Vagina (tissue), 2 donors: ENCODE data around the gene ECHS1. TPM values are rescaled to one million over a fixed set of nuclear protein-coding genes. Genes with fewer than 3 reads are reported as not detected.

Experiments
- DNase-seq, 2 donors: peaks; one replicate each; pipeline ENCODE4 v3.0.0-alpha.2; 2017; ENCODE audit errors: extremely low spot score in 2 of 2
- H3K27ac ChIP-seq: fragments of 200-600 bp; sonication (generic); one replicate; pipeline ENCODE4 v1.5.1; 2019
- H3K27me3 ChIP-seq: fragments of 200-600 bp; sonication (generic); one replicate; pipeline ENCODE4 v1.5.1; 2019
- H3K36me3 ChIP-seq, 2 donors: fragments of 200-600 bp; sonication (generic); one replicate each; pipeline ENCODE4 v1.5.1; 2017 to 2019
- H3K4me1 ChIP-seq: fragments of 200-600 bp; sonication (generic); one replicate; pipeline ENCODE4 v1.5.1; 2019
- H3K4me3 ChIP-seq, 2 donors: fragments of 200-600 bp; sonication (generic); 1 replicate in 1 of 2; 2 replicates in 1 of 2; pipeline ENCODE4 v1.5.1; 2016 to 2019
- H3K9me3 ChIP-seq: fragments of 200-600 bp; sonication (generic); one replicate; pipeline ENCODE4 v1.5.1; 2019
- CTCF ChIP-seq, 3 experiments: fragments of 450-650 bp in 2 of 3; fragments of 200-600 bp in 1 of 3; sonication (generic) in 1 of 3; IDR thresholded peaks; one replicate each; pipeline ENCODE4 v1.5.1; 2017 to 2019; ENCODE audit warnings: antibody characterized with exemption in 3 of 3, mild to moderate bottlenecking in 2 of 3, moderate library complexity in 2 of 3
- POLR2A ChIP-seq, 2 donors: fragments of 450-650 bp; IDR thresholded peaks; one replicate each; pipeline ENCODE4 v1.6.1; 2017; ENCODE audit warnings: antibody characterized with exemption in 2 of 2, mild to moderate bottlenecking in 2 of 2, moderate library complexity in 2 of 2
- POLR2AphosphoS5 ChIP-seq, 2 donors: sonication (generic); formaldehyde crosslinking; IDR thresholded peaks; one replicate each; pipeline ENCODE4 v1.9.0; 2017; ENCODE audit warnings: antibody characterized with exemption in 2 of 2, mild to moderate bottlenecking in 2 of 2, low read depth in 1 of 2; ENCODE audit not compliant: insufficient read depth in 1 of 2
- intact Hi-C: fragments of 100-400 bp; cut with DNase I; formaldehyde crosslinking; loops from one replicate; pipeline ENCODE4 v1.15.1; 2023
- total RNA-seq: library from RNA; depleted of rRNA; stranded (reverse); fragments of >200 nt; gene quantifications from one replicate; pipeline ENCODE4 v1.2.3, GENCODE V29; 2016

Gene ECHS1
- total RNA-seq, 1 donor from 2014 or later = 45.4 TPM

- no peaks in the 10 kb centered on the region for H3K9me3 ChIP-seq
- DNase-seq = no peak
- H3K4me1 ChIP-seq = peaks cover 16% of the 10 kb centered on the region
- H3K27me3 ChIP-seq = no peaks in the 10 kb centered on the region
- TF ChIP-seq POLR2A (IDR thresholded peaks at IDR 0.05) (no peak), CTCF (IDR thresholded peaks at IDR 0.05) (no peak), POLR2AphosphoS5 (IDR thresholded peaks at IDR 0.05; ENCODE audit: insufficient read depth in 1 of 2, low read depth in 1 of 2) (no peak)
- H3K27ac ChIP-seq = no peak overlapping the region
- no peak overlapping the region for H3K4me3 ChIP-seq
- H3K36me3 ChIP-seq = peaks cover 0 to 27% of the 10 kb centered on the region in 2 donors
- intact Hi-C loops = no loop called here
Observed at GRCh38 chr10:133361227-133361626, 11.9 kb downstream of the ECHS1 start.

GRCh38 chr10:133359972-133360610 lies 13.1 kb downstream of the ECHS1 start:
- Histone ChIP-seq H3K27ac (no peak overlapping the region), H3K9me3 (no peaks in the 10 kb centered on the region), H3K36me3 (peaks cover 0 to 18% of the 10 kb centered on the region in 2 donors), H3K4me3 (no peak overlapping the region), H3K27me3 (no peaks in the 10 kb centered on the region), H3K4me1 (peaks cover 16% of the 10 kb centered on the region)
- no peak for TF ChIP-seq POLR2A (IDR thresholded peaks at IDR 0.05)
- no peak for TF ChIP-seq POLR2AphosphoS5 (IDR thresholded peaks at IDR 0.05; ENCODE audit: insufficient read depth in 1 of 2, low read depth in 1 of 2)
- no peak for TF ChIP-seq CTCF (IDR thresholded peaks at IDR 0.05)
- DNase-seq = no peak
- intact Hi-C loops = no loop called here

GRCh38 chr10:133359554-133359971 lies 13.6 kb downstream of the ECHS1 start:
- intact Hi-C loops = no loop called here
- Histone ChIP-seq H3K9me3 (no peaks in the 10 kb centered on the region), H3K4me3 (no peak overlapping the region), H3K4me1 (peaks cover 16% of the 10 kb centered on the region), H3K36me3 (peaks cover 0 to 13% of the 10 kb centered on the region in 2 donors), H3K27ac (no peak overlapping the region), H3K27me3 (no peaks in the 10 kb centered on the region)
- TF ChIP-seq POLR2A (IDR thresholded peaks at IDR 0.05) = no peak
- no peak for TF ChIP-seq CTCF (IDR thresholded peaks at IDR 0.05)
- TF ChIP-seq POLR2AphosphoS5 (IDR thresholded peaks at IDR 0.05; ENCODE audit: insufficient read depth in 1 of 2, low read depth in 1 of 2) = no peak
- DNase-seq = no peak

- intact Hi-C loops = no loop called here
- Histone ChIP-seq H3K9me3 (no peaks in the 10 kb centered on the region), H3K4me1 (peaks cover 16% of the 10 kb centered on the region), H3K27ac (no peak overlapping the region), H3K36me3 (peaks cover 0 to 11% of the 10 kb centered on the region in 2 donors), H3K27me3 (no peaks in the 10 kb centered on the region), H3K4me3 (no peak overlapping the region)
- TF ChIP-seq POLR2AphosphoS5 (IDR thresholded peaks at IDR 0.05; ENCODE audit: insufficient read depth in 1 of 2, low read depth in 1 of 2) = no peak
- no peak for DNase-seq
Observed at GRCh38 chr10:133358925-133359310, 14.2 kb downstream of the ECHS1 start.

- Histone ChIP-seq H3K27ac (peak overlapping the region; percentile 11), H3K9me3 (no peaks in the 10 kb centered on the region), H3K4me1 (peaks cover 16% of the 10 kb centered on the region), H3K36me3 (peaks cover 0 to 9% of the 10 kb centered on the region in 2 donors), H3K27me3 (no peaks in the 10 kb centered on the region), H3K4me3 (peak overlapping the region; percentile 48 to 72)
- DNase-seq = no peak
- intact Hi-C loops = no loop called here
- TF ChIP-seq POLR2AphosphoS5 (IDR thresholded peaks at IDR 0.05; ENCODE audit: insufficient read depth in 1 of 2, low read depth in 1 of 2) = no peak
- no peak for TF ChIP-seq POLR2A (IDR thresholded peaks at IDR 0.05)
- no peak for TF ChIP-seq CTCF (IDR thresholded peaks at IDR 0.05)
Observed at GRCh38 chr10:133358162-133358924, 14.8 kb downstream of the ECHS1 start.
